Heart left ventricle (tissue), 13 donors: ENCODE measurements around the gene PGM2.

Experiments
- CTCF ChIP-seq, 12 donors: fragments of 200-600 bp; sonication (generic) in 4 of 12; IDR thresholded peaks; one replicate each; pipeline versions ENCODE4 v1.5.0 to v1.8.0; 2018 to 2022; ENCODE audit warnings: antibody characterized with exemption in 12 of 12, mild to moderate bottlenecking in 5 of 12
- POLR2A ChIP-seq, 2 donors: fragments of 450-650 bp; IDR thresholded peaks; one replicate each; pipeline ENCODE4 v1.6.1; 2017; ENCODE audit warnings: antibody characterized with exemption in 2 of 2, mild to moderate bottlenecking in 2 of 2, moderate library complexity in 2 of 2
- donor health status: ischemic (EF 13 %, LVEDD 7.1; RV severe dilation, severe dysfunction).
- donor health status: DM: no; HTN: yes; CAD: no.
- donor health status: DM: no; HTN: no; CAD: no.
- donor health status: ischemic (EF 25% LVEDD 6.9; RV normal size, moderate dysfunction).
- donor health status: ischemic (EF 25% LVEDD 5.7; RV mildly dilated, moderate dysfunction).
- donor health status: ischemic (EF 35%, LVEDD 5.7; RV mildly dilated, moderate dysfunction).
- donor health status: nonischemic (EF 11% LVEDD 7.7; RV severe dilation, severe dysfunction).
- donor health status: DM: yes; HTN: yes; CAD: no.
- donor health status: PGD.
- donor health status: ischemic (EF 29% LVEDD 5.4; RV normal size, mild dysfunction).
- donor health status: nonischemic (EF 23%, LVEDD 6.1; RV moderate dilation, normal function).

- TF ChIP-seq CTCF (IDR thresholded peaks at IDR 0.05) (no peak), POLR2A (IDR thresholded peaks at IDR 0.05) (no peak)
Measured at GRCh38 chr4:37828843-37829242, 2.4 kb downstream of the PGM2 start.
